Stimulated activated CD8-positive, alpha-beta memory T cell treated with anti-CD3 and anti-CD28 coated beads, Interleukin-12 subunit alpha, Interleukin-12 subunit beta, amount 100 ng/mL, for 1 hour (primary cell): ENCODE measurements around the gene ARL14EP.

Source experiments
- DNase-seq: peaks from one replicate; pipeline ENCODE4 v3.0.0-alpha.2; 2020; ENCODE audit warnings: low read depth

ARL14EP gene

DNA sequence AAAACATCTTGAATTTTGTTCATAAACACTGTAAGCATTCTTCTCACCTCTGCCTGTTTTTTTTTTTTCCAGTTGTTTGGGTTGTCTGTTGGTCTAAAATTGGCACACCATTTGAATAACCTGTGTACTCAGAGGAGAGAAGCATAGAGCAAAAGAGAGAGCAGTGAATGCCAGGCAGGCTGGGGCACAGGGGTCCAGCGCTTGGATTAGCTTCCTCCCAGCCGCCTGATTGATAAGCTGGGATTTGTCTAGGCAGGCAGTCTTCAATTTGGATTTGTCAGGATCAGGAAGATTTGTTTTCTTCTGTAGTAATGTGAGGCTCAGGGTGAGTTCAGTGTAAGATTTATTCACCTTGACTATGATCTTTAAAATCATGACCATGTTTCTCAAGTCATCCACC is 59.0 kb downstream of the ARL14EP start:
- DNase-seq: no peak
